ENCODE measurements around the gene HNRNPA0.

DNA sequence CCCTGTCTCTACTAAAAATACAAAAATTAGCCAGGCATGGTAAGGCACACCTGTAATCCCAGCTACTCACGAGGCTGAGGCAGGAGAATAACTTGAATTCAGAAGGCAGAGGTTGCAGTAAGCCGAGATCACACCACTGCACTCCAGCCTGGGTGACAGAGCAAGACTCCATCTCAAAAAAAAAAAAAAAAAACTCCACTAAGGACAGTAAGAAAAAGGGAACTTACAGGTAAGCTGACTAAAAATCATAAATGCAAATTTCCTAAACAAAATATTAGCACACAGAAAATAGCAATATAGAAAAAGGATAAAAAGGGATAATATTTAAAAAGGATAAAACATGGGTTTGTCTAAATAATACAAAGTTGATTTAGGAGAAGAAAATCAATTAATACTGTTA is 27.9 kb upstream of the HNRNPA0 start:
- TF ChIP-seq POLR2A (IDR thresholded peaks at IDR 0.05; ENCODE audit: low read depth, low read length) (no peak), NFE2L2 (IDR thresholded peaks at IDR 0.05; ENCODE audit: low read depth, low read length) (no peak)
- TF ChIP-seq, protein P1, sequence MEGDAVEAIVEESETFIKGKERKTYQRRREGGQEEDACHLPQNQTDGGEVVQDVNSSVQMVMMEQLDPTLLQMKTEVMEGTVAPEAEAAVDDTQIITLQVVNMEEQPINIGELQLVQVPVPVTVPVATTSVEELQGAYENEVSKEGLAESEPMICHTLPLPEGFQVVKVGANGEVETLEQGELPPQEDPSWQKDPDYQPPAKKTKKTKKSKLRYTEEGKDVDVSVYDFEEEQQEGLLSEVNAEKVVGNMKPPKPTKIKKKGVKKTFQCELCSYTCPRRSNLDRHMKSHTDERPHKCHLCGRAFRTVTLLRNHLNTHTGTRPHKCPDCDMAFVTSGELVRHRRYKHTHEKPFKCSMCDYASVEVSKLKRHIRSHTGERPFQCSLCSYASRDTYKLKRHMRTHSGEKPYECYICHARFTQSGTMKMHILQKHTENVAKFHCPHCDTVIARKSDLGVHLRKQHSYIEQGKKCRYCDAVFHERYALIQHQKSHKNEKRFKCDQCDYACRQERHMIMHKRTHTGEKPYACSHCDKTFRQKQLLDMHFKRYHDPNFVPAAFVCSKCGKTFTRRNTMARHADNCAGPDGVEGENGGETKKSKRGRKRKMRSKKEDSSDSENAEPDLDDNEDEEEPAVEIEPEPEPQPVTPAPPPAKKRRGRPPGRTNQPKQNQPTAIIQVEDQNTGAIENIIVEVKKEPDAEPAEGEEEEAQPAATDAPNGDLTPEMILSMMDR (conservative IDR thresholded peaks at IDR 0.05; ENCODE audit: low read depth, low read length), result no peak
- TF ChIP-seq, protein P2, sequence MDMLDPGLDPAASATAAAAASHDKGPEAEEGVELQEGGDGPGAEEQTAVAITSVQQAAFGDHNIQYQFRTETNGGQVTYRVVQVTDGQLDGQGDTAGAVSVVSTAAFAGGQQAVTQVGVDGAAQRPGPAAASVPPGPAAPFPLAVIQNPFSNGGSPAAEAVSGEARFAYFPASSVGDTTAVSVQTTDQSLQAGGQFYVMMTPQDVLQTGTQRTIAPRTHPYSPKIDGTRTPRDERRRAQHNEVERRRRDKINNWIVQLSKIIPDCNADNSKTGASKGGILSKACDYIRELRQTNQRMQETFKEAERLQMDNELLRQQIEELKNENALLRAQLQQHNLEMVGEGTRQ (IDR thresholded peaks at IDR 0.05; ENCODE audit: low read depth, low read length), result no peak

All from IMR-90 (cell line).